ENCODE data around the gene ENO1.
A peak's percentile ranks its signal among the peaks of the same experiment; 100 is the strongest.
"Not testable (repeated sequence)": the region's sequence is repeated elsewhere in the genome, so short reads cannot be mapped to it uniquely, and the experiment has no call there.

The ENO1 gene

GRCh38 chr1:8878448-8878697, at the start of gene ENO1:
Gene ENO1 (minus strand): TSS chr1:8878686. CDS start chr1:8874908, 3,778 bp downstream.
- DNase-seq, result no peak

- no peak for DNase-seq
These were observed 48.5 kb upstream of the ENO1 start for GRCh38 chr1:8926707-8927694.

GRCh38 chr1:8925960-8926359, 47.5 kb upstream of the ENO1 start:
- no peak for DNase-seq

- DNase-seq, result no peak
These were observed 46.9 kb upstream of the ENO1 start for GRCh38 chr1:8925406-8925805.

- no peak for DNase-seq
These were observed 44.5 kb upstream of the ENO1 start for GRCh38 chr1:8922962-8923361.

- not testable (repeated sequence) for DNase-seq
These were observed 39.0 kb upstream of the ENO1 start for GRCh38 chr1:8917536-8917935.

- DNase-seq, result no peak
These were observed 37.0 kb upstream of the ENO1 start for GRCh38 chr1:8915446-8915845.

GRCh38 chr1:8914466-8914865, 36.0 kb upstream of the ENO1 start:
- no peak for DNase-seq

GRCh38 chr1:8913457-8913856, 35.0 kb upstream of the ENO1 start:
- DNase-seq, result no peak

- DNase-seq, result no peak
These were observed 33.2 kb upstream of the ENO1 start for GRCh38 chr1:8911416-8912309.

GRCh38 chr1:8910914-8911313, 32.4 kb upstream of the ENO1 start:
- DNase-seq, result no peak

GRCh38 chr1:8910331-8910730, 31.8 kb upstream of the ENO1 start:
- no peak for DNase-seq

GRCh38 chr1:8908388-8909151, 30.1 kb upstream of the ENO1 start:
- no peak for DNase-seq

GRCh38 chr1:8905582-8906191, 27.2 kb upstream of the ENO1 start:
- peak; percentile 64 for DNase-seq

GRCh38 chr1:8903908-8904650, 25.6 kb upstream of the ENO1 start:
- peak; percentile 52 for DNase-seq

GRCh38 chr1:8903410-8903809, 24.9 kb upstream of the ENO1 start:
- no peak for DNase-seq

- no peak for DNase-seq
These were observed 24.3 kb upstream of the ENO1 start for GRCh38 chr1:8902765-8903164.

- DNase-seq, result not testable (repeated sequence)
These were observed 22.2 kb upstream of the ENO1 start for GRCh38 chr1:8900684-8901083.

- no peak for DNase-seq
These were observed 20.6 kb upstream of the ENO1 start for GRCh38 chr1:8899046-8899445.

GRCh38 chr1:8898418-8898817, 19.9 kb upstream of the ENO1 start:
- not testable (repeated sequence) for DNase-seq

GRCh38 chr1:8897505-8897904, 19.0 kb upstream of the ENO1 start:
- not testable (repeated sequence) for DNase-seq

- not testable (repeated sequence) for DNase-seq
These were observed 18.3 kb upstream of the ENO1 start for GRCh38 chr1:8896775-8897174.
